Stimulated activated CD8-positive, alpha-beta memory T cell treated with anti-CD3 and anti-CD28 coated beads, Interleukin-7, amount 100 ng/mL, for 48 hours (primary cell): ENCODE data around the gene ANKRD50.

Source experiments
- DNase-seq, 2 donors: peaks; one replicate each; pipeline ENCODE4 v3.0.0-alpha.2; 2020; ENCODE audit warnings: low read depth in 1 of 2; ENCODE audit errors: extremely low read depth in 1 of 2

The ANKRD50 gene

GRCh38 chr4:124710015-124710741, 2.4 kb downstream of the ANKRD50 start:
- no peak for DNase-seq

GRCh38 chr4:124708517-124709300, 3.8 kb downstream of the ANKRD50 start:
- DNase-seq = no peak

- no peak for DNase-seq
These were observed 7.1 kb downstream of the ANKRD50 start for GRCh38 chr4:124705393-124705792.

DNA sequence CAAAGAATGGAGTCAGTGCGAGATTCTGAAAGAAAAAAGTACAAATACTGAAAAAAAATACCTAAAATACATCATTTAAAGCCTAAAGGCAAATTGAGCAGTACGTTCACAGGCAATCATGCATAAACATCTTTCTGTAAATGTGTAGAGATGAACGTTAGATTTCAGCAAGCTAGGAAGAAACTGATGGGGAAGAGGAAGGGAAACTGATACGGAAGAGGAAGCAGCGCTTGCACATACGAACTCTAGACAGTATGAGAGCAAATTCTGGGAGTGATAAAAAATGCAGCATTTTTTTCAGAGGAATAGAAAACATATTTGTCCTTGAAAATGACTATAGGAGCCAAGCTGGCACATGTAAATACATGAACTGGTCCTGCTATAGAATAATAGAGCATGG, 9.4 kb downstream of the ANKRD50 start:
- no peak for DNase-seq

DNA sequence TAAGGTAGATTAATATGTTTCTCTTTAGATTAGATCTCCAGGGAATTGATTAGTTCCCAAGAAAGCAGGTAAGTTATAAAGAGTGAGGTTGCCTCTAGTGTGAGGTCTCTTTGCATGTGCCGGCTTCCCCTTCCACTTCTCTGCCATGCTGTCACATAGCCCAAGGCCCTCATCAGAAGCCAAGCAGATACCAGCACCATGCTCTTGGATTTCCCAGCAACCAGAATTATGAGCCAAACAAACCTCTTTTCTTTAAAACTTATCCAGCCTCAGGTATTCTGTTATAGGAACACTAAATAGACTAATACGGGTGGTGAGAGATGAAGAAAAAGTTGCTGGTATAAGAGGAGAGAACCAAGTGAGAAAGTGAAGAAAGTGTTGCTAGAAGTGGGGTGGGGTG, 15.1 kb downstream of the ANKRD50 start:
- no peak for DNase-seq

- DNase-seq = no peak
These were observed 16.4 kb downstream of the ANKRD50 start for GRCh38 chr4:124696182-124696581.

GRCh38 chr4:124694946-124695598, 17.5 kb downstream of the ANKRD50 start:
- no peak for DNase-seq

DNA sequence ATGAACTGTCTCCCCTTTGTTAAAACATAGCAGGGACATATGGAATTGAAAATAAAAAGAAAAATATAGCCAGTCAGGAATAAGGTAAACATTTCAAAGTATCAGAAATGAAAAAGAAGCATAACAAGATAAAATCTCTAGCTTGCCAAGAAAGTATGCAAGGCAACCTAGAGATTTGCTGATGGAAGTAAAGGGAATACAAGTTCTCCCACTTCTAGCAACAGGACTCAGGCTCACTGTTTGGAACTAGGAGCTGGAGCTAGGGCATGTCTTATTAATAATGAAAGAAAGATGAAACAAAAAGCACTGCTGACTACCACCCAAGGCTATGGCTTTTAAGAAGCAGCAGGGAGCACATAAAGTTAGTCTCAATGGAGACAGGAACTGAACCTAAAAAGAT, 18.2 kb downstream of the ANKRD50 start:
- no peak for DNase-seq

DNA sequence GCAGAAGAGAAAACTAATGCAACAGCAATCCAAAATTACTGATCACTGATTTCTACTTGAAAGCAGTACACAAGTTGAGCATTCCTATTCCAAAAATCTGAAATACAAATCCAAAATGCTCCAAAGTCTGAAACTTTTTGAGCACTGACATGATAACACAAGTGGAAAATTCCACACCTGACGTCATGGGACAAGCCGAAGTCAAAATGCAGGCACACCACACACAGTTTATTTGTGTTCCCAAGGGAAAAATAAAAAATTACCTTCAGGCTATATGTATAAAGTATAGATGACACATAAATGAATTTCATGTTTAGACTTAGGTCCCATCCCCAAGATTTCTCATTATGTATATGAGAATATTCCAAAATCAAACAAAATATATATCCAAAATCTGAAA, 20.7 kb downstream of the ANKRD50 start:
- DNase-seq = no peak

DNA sequence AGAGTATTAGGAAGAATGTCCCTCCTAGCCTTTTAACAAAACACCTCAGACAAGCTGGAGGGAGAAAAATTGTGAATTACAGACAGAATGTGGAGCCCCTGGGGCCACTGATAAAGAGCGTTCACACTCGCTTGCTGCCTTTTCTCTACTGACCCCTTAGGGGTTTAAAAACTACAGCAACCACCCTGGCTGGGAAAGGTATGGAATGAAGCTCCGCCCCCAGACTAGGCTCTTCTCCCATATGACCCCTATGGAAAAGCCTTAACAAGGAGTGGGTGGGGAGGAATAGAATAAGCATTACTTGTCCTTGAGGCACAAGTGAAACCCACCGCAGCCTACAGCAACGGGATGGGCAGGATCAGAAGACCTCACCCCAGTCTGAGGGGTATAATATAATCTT, 26.3 kb downstream of the ANKRD50 start:
- DNase-seq = no peak

GRCh38 chr4:124685851-124686250, 26.7 kb downstream of the ANKRD50 start:
- DNase-seq = no peak

DNA sequence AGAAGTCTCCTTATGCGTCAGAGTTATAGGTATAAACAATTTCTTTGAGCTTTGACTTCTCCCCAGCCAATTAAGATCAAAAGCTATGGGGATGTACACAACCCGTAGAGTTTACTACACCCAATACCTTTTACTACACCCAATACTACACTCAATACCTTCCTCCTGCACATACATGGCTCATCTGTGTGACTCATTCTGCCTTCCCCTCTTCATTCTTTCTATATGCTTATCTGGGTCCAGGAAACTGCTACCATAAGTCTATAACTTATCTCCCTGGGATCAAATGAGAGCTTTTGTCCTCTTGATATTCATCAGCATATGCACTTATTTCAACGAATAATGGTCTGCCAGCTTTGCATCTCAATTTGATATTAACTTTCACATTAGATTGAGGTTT, 28.2 kb downstream of the ANKRD50 start:
- DNase-seq = no peak

DNA sequence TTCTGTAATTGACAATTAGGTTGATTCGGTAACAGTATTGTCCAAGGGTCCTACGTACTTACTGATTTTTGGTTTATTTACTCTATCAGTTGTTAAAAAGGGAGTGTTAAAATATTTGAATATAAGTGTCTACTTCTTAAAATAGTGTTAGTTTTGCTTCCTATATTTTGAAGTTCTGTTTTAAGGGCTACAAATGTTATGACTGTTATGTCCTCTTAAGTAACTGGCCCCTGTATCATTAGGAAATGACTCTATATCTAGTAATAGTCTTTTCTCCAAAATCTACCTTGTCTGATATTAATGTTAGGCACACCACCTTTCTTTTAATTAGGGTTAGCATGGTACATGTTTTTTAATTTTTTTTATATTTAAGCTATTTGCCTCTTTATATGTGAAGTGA, 30.1 kb downstream of the ANKRD50 start:
- DNase-seq = no peak

DNA sequence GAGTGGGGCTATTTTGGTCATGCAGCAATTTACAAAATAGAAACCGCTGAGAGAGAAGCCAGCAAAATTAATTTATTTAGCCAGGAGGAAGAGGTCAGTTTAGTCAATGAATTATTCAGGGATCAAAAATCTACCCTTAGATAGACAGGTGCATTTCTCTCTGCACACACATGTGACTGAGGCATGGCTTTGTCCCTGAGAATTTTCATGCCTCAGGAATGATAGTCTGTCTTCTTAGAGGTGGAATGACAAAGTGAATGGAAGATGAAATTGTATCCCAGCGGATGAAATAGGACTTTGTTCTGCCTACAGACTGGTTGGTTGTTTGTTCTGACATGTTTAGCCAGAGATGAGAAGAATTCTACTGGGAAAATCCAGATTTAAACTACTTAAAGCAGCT, 46.0 kb downstream of the ANKRD50 start:
- DNase-seq = no peak

GRCh38 chr4:124658795-124659194, 53.7 kb downstream of the ANKRD50 start:
- no peak for DNase-seq

DNA sequence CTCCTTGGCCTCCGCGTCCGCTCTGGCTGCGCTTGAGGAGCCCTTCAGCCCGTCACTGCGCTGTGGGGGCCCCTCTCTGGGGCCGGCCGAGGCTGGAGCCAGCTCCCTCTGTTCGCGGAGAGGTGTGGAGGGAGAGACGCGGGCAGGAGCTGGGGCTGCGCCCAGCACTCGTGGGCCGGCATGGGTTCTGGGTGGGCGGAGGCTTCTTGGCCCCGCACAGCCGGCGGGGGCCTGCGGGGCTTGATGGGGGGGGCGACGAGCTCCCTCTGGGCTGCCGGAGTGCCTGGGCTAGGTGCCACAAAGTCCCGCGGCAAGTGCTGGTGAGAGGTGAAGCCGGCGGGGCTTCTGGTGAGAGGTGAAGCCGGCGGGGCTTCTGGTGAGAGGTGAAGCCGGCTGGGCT, 61.9 kb downstream of the ANKRD50 start:
- DNase-seq = no peak

GRCh38 chr4:124647599-124647998, 64.9 kb downstream of the ANKRD50 start:
- DNase-seq = no peak

DNA sequence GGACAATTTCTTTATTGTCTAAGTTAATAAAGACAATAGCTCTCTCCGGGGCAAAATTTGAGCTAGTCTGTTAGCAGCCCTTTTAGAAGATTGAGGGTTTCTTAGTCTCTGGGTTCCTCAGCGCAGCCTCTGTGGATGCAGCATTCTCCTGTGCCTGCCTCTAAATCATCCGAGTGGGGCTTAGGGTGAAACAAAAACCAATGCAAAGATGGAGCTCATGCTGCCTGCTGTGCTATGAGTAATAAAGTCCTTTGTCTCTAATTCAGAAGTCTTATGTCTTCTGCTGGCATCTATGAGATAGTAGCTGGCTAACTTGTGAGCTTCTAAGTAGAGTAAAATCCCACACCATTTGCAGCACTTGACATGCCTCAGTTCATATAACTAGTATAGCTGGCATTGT, 67.9 kb downstream of the ANKRD50 start:
- no peak for DNase-seq

DNA sequence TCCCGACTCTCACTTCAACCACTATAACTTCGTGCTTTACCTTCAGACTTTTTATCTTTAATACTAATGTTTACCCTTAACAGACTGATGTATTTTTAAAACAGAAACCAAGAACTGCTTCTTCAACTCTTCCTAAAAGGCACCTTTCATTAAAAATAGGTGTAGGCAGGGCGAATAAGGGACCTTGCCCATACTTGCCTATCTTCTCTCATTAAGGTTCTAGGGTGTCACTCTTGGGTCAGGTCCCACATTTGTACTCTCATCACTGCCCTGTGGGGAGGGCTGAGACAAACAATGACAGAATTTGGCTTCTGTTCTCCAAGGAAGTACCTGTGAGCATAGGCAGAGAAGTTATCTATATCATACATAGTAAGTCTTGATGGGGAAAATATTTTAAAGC, 69.7 kb downstream of the ANKRD50 start:
- no peak for DNase-seq

DNA sequence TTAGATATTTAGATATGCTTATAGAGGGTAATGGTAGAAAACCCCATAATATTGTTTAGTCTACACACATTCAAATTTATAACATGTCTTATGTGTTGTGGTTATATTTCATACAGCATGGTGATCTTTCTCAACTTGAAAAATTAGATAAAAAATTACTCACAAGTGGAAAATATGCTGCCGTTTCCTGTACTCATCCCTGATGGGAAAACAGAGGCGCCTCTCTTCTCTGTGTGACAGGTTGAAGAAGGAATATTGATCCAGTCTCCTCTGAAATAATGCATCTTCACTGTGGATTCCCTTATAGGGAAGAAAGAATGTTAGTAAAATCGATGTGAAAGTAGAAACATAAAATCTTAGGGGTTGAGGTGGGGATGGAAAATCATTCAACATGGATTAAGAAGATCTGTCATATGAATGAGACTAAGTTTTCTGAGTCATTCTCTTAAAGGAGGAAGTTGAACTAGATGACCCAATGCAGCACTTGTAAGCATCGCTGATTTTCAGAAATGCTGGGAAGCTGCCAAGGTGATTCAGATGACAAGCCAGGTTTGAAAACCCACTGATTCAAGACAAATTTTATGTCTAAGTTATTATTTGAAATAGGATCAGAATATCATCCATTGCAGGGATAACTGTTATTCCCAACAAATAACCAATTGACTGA, 70.7 kb downstream of the ANKRD50 start:
- DNase-seq = no peak

- no peak for DNase-seq
These were observed 72.4 kb downstream of the ANKRD50 start for GRCh38 chr4:124640022-124640730.
